Stimulated activated naive CD8-positive, alpha-beta T cell treated with anti-CD3 and anti-CD28 coated beads, Interleukin-15, Interleukin-2, amounts not matched to agents 100 U/mL and 50 U/mL, for 24 hours (primary cell): ENCODE data around the gene DNMT3B.
"Not testable (repeated sequence)": the region's sequence is repeated elsewhere in the genome, so short reads cannot be mapped to it uniquely, and the experiment has no call there.

Experiments used
- ATAC-seq: fragments of 150-1000 bp; cut with Tn5 transposase; one replicate; pipeline ENCODE4 v1.10.0; 2021
- DNase-seq: peaks from one replicate; pipeline ENCODE4 v3.0.0; 2021

DNMT3B gene

GRCh38 chr20:32790751-32791057 lies 28.5 kb downstream of the DNMT3B start:
- DNase-seq (no peak), ATAC-seq (no peak)

DNA sequence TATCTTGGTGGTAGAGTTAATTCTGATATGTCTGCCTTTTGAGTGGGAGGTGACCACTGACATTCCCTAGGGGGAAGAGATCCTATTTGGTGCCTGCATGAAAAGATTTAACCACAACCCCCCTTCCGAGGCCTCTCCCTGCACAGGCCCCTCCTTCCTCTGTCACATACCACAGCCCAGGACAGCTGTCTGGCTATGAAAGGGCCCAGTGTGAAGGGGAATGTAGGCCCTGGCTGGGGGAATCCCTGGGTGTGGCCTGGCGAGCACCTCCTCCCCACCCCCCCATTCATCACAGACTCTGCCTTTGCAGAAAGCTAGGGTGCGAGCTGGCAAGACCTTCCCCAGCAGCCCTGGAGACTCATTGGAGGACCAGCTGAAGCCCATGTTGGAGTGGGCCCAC lies 30.1 kb downstream of the DNMT3B start:
- ATAC-seq (peak; percentile 87), DNase-seq (peak; percentile 59)

DNA sequence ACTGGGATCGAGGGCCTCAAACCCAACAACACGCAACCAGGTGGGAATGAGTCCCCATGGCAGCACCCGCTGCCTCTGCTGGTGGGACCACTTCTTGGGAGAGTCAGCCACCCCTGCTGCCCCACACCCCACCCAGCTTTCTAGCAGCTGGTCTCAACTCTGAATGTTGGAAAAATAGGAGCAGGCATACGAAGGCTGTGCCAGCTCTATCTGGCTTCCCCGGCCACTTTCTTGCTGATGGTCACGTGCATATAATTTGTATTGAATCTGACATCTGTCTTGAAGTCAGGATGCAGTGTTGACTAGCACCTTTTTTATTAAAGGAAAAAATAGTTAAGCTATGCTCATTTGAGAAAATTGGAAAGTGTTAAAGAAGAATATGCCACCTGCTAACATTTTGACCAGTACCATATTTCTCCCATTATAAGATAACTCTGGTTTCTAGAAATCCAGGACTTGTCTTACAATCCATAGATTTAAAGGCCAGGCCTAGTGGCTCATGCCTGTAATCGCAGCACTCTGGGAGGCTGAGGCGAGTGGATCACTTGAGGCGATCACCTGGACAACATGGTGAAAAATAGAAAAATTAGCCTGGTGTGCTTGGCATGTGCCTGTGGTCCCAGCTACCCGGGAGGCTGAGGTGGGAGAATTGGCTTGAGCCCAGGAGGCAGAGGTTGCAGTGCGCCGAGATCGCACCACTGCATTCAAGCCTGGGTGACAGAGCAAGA lies 30.7 kb downstream of the DNMT3B start:
- ATAC-seq (peak; percentile 6), DNase-seq (no peak)

DNA sequence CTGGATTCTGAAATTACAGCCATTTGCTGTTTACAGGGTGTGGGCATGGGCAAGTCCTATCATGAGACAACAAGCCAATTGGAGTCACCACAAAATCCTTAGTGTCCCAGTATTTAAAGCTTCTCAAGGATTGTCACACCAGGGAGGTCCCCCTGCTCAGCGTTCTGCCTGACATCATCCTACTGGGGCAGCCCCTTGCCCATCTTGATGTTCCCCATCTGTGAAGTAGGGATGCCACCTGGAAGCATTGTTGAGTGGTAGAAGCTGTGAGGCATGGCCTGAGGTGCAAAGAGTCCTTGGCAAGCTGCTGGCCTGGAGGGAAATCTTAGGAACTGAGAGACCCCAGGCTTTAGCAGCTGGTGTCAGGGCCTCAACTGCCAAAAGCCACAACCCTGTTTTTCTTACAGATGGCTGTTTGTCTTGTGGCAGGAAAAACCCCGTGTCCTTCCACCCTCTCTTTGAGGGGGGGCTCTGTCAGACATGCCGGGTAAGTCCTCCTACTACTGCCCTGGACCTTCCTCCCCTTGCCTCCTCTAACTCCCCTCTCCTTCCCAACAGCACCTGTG lies 34.3 kb downstream of the DNMT3B start:
- ATAC-seq: no peak
- DNase-seq: no peak

DNA sequence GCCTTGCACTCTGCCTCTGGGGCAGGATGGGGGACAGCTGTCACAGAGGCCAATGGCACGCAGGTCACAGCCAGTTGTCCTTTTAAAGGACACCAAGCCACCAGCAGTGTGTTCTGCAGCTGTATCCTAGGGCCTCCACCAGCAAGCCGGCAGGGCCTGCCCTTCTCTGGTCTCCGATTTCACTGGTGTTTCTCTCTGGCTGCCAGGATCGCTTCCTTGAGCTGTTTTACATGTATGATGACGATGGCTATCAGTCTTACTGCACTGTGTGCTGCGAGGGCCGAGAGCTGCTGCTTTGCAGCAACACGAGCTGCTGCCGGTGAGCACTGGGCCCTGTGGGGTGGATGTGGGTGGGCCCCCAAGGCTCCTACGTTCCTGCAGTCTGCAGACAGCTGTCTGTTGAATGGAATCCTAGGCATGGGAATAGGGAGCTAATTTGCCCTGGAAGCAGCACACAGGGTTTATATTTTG lies 34.8 kb downstream of the DNMT3B start:
- ATAC-seq: no peak
- DNase-seq: no peak

- not testable (repeated sequence) for ATAC-seq, DNase-seq
These were observed 35.4 kb downstream of the DNMT3B start for GRCh38 chr20:32797571-32797970.

GRCh38 chr20:32798046-32798981 lies 36.1 kb downstream of the DNMT3B start:
- no peak for DNase-seq
- no peak for ATAC-seq

- ATAC-seq (no peak), DNase-seq (no peak)
These were observed 40.9 kb downstream of the DNMT3B start for GRCh38 chr20:32803092-32803491.

- DNase-seq (no peak), ATAC-seq (no peak)
These were observed 42.0 kb downstream of the DNMT3B start for GRCh38 chr20:32804022-32804715.

- ATAC-seq: no peak
- no peak for DNase-seq
These were observed 42.6 kb downstream of the DNMT3B start for GRCh38 chr20:32804817-32805216.

GRCh38 chr20:32805721-32806120 lies 43.5 kb downstream of the DNMT3B start:
- ATAC-seq (no peak), DNase-seq (no peak)

DNA sequence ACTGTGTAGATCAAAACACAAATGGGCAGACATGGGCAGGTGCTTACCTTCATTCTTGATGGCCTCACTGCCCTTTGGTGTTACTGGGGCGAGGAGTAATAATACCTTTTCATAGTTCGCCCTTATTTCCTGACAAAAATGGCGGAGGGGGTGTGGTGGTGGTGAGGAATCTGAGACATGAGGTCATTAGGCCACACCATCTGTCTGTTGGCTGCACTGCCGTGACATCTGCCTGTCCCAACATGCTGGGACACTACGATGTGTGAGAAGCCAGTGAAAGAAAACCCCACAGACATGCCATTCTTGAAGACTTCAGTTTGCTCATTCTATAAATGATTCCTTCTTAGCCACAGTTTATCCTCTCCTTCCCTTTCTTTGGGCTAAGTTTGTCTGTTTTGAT lies 44.2 kb downstream of the DNMT3B start:
- ATAC-seq (no peak), DNase-seq (no peak)

GRCh38 chr20:32807706-32808105 lies 45.5 kb downstream of the DNMT3B start:
- no peak for ATAC-seq

DNA sequence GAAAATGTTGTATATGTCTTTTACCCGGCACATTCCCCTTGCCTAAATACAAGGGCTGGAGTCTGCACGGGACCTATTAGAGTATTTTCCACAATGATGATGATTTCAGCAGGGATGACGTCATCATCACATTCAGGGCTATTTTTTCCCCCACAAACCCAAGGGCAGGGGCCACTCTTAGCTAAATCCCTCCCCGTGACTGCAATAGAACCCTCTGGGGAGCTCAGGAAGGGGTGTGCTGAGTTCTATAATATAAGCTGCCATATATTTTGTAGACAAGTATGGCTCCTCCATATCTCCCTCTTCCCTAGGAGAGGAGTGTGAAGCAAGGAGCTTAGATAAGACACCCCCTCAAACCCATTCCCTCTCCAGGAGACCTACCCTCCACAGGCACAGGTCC lies 46.3 kb downstream of the DNMT3B start:
- DNase-seq (no peak), ATAC-seq (no peak)

More at GRCh38 chr20:32807706-32808105, 45.5 kb downstream of the DNMT3B start:
- no peak for DNase-seq

DNA sequence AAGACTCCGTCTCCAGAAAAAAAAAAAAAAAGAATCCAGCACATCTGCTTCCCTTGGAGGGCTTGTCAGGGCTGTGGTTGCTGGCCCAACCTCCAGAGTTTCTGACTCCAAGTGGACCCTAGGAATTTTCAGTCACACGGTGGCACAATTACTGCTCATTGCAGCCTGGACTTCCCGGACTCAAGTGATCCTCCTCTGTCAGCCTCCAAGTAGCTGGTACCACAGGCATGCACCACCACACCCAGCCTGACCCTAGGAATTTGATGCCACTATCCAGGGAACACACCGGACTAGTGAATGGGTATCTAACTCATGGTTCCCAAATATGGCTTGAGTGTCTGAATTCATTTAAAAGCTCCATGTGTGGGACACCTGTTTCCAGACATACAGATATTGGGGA lies 47.7 kb downstream of the DNMT3B start:
- ATAC-seq: no peak
- DNase-seq: no peak

DNA sequence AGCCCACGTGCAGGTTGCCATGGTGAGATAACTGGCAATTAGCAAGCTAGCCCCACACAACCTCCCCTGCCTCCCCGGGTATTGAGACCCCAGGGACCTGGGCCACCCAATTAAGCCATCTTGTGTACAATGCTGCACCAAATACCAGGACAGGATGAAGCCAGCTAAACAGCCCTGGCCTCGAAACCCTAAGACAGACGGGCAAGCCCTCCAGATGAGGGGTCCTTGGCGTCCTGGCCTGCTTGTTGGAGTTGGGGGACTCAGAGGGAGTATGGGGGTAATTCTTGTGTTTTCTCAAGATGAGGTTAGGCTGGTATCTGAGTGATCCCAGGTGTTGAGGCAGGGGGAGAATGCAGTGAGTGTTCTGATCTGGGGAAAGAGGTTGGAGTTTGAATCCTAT lies 48.8 kb downstream of the DNMT3B start:
- DNase-seq (no peak), ATAC-seq (no peak)

DNA sequence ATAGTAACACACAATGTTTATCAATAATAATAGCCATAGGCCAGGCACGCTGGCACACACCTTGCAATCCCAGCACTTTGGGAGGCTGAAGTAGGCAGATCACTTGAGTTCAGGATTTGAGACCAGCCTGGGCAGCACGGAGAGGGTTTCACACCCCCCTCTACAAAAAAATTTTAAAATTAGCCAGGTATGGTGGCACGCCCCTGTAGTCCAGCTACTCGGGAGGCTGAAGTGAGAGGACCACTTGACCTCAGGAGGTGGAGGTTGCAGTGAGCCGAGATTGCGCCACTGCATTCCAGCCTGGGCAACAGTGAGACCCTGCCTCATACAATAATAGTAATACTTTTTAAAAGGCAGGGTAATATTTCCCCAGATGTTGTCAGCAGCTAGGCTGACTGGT lies 49.7 kb downstream of the DNMT3B start:
- ATAC-seq: no peak
- no peak for DNase-seq

DNA sequence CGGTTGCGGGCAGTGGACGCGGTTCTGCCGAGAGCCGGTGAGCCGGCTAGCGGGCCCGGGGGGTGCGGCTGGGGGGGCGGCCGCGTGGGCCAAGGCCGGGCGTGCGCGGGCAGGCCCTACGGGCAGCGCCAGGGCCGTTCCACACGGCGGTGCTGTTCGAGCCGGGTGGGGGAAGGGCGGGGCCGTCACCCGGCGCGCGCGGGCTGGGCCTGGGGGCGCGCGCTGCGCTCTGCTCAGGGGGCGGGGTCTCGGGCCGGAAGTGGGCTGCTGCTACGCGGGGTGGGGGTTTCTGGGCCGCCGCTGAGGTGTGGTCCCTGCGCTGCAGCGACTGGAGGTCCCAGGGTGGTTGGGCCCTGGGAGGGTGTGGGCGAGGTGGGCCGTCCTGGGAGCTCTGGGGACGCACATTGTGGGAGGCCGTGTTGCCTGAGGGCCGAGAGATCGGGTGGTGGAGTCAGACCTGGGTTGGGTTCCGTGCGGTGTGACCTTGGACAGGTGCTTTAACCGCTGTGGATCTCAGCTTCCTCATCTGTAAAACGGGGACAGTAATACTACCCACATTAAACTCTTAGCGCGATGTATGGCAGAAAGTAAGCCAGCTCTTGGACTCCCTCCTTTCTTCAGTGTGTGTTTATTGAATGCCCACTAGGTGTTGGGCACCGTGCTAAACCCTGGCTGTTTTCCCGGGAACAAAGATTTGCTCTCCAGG lies 58.0 kb downstream of the DNMT3B start:
- DNase-seq (peak; percentile 93), ATAC-seq (peak; percentile 85)

DNA sequence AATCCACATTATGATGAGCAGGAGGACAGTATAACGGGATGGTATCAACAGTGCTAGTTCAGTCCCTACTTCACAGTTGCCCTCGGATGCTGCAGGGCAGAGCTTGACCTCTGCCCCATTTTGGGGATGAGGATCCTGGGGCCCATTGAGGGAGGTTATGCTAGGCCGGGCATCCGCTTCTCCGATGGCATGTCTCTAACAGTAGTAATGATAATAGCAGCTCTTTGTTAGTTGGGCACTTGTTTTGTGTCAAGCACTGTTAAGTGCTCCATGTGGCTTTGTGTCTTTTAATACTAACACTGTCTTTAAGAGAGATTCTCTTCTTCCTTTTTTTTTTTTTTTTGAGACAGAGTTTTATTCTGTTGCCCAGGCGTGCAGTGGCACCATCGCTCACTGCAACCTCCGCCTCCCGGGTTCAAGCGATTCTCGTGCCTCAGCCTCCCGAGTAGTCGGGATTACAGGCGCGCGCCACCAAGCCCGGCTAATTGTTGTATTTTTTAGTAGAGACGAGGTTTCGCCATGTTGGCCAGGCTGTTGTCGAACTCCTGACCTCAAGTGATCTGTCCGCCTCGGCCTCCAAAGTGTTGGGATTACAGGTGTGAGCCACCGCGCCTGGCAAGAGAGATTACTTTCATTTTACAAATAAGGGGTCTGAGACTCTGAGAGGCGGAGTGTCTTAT lies 58.7 kb downstream of the DNMT3B start:
- no peak for ATAC-seq
- peak; percentile 13 for DNase-seq

GRCh38 chr20:32822225-32822624 lies 60.0 kb downstream of the DNMT3B start:
- DNase-seq: no peak
- ATAC-seq: no peak

- ATAC-seq: peak; percentile 20
- peak; percentile 38 for DNase-seq
These were observed 60.9 kb downstream of the DNMT3B start for GRCh38 chr20:32823078-32823477.
